H9 (cell line): Measurements from ENCODE around the gene LDB3. TPM values are rescaled to one million over a fixed set of nuclear protein-coding genes. Genes with fewer than 3 reads are reported as not detected.

Source experiments
- DNase-seq: peaks from one replicate; pipeline ENCODE4 v3.0.0-alpha.2; 2017
- H2AFZ ChIP-seq: one replicate; pipeline ENCODE4 v1.6.1; 2013; ENCODE audit warnings: mild to moderate bottlenecking, low read length, control low read depth, moderate library complexity
- H2AK5ac ChIP-seq: 2 replicates; pipeline ENCODE4 v1.6.1; 2013; ENCODE audit warnings: low read length, control low read depth, mixed read lengths; ENCODE audit not compliant: insufficient read length
- H2BK120ac ChIP-seq: one replicate; pipeline ENCODE4 v1.6.1; 2013; ENCODE audit warnings: low read depth, mild to moderate bottlenecking, low read length, control low read depth, inconsistent platforms; ENCODE audit not compliant: poor library complexity, severe bottlenecking
- H2BK12ac ChIP-seq: 2 replicates; pipeline ENCODE4 v1.6.1; 2013; ENCODE audit warnings: low read length, control low read depth, mixed read lengths, low read depth; ENCODE audit not compliant: insufficient read length
- H2BK15ac ChIP-seq: 2 replicates; pipeline ENCODE4 v1.6.1; 2013; ENCODE audit warnings: low read depth, low read length, control low read depth
- H2BK20ac ChIP-seq: one replicate; pipeline ENCODE4 v1.6.1; 2013; ENCODE audit warnings: low read depth, mild to moderate bottlenecking, low read length, control low read depth, inconsistent platforms; ENCODE audit not compliant: poor library complexity, severe bottlenecking
- H2BK5ac ChIP-seq: 2 replicates; pipeline ENCODE4 v1.6.1; 2013; ENCODE audit warnings: low read length, control low read depth, mixed read lengths; ENCODE audit not compliant: insufficient read length
- H3K14ac ChIP-seq: 2 replicates; pipeline ENCODE4 v1.6.1; 2013; ENCODE audit warnings: low read length, control low read depth; ENCODE audit not compliant: insufficient read depth
- H3K18ac ChIP-seq: 2 replicates; pipeline ENCODE4 v1.6.1; 2013; ENCODE audit warnings: low read depth, mild to moderate bottlenecking, mixed read lengths, low read length, control low read depth; ENCODE audit not compliant: insufficient read length
- H3K23ac ChIP-seq: 2 replicates; pipeline ENCODE4 v1.6.1; 2013; ENCODE audit warnings: low read length, control low read depth, mixed read lengths, low read depth; ENCODE audit not compliant: insufficient read length
- H3K23me2 ChIP-seq: 2 replicates; pipeline ENCODE4 v1.6.1; 2013; ENCODE audit warnings: low read depth, mild to moderate bottlenecking, mixed read lengths, low read length, control low read depth; ENCODE audit not compliant: insufficient read length, poor library complexity, severe bottlenecking
- H3K27ac ChIP-seq: 2 replicates; pipeline ENCODE4 v1.5.1; 2013; ENCODE audit warnings: low read length, control low read depth, mixed read lengths, low read depth; ENCODE audit not compliant: insufficient read length
- H3K27me3 ChIP-seq: 2 replicates; pipeline ENCODE4 v1.6.1; 2013; ENCODE audit warnings: low read length, control low read depth, inconsistent platforms; ENCODE audit not compliant: insufficient read depth
- H3K4ac ChIP-seq: 2 replicates; pipeline ENCODE4 v1.6.1; 2013; ENCODE audit warnings: low read depth, mild to moderate bottlenecking, control low read depth, inconsistent platforms, low read length, moderate library complexity
- H3K4me1 ChIP-seq: 2 replicates; pipeline ENCODE4 v1.6.1; 2013; ENCODE audit warnings: low read length, control low read depth, inconsistent platforms; ENCODE audit not compliant: insufficient read depth
- H3K4me2 ChIP-seq: 2 replicates; pipeline ENCODE4 v1.6.1; 2013; ENCODE audit warnings: low read length, control low read depth, mixed read lengths; ENCODE audit not compliant: insufficient read length, insufficient read depth
- H3K56ac ChIP-seq: 2 replicates; pipeline ENCODE4 v1.6.1; 2013; ENCODE audit warnings: low read depth, mild to moderate bottlenecking, mixed read lengths, low read length, control low read depth; ENCODE audit not compliant: insufficient read length
- H3K79me1 ChIP-seq: 2 replicates; pipeline ENCODE4 v1.6.1; 2013; ENCODE audit warnings: low read depth, mild to moderate bottlenecking, moderate library complexity, low read length, control low read depth, inconsistent platforms; ENCODE audit not compliant: insufficient read depth, poor library complexity, severe bottlenecking
- H3K79me2 ChIP-seq: 2 replicates; pipeline ENCODE4 v1.6.1; 2013; ENCODE audit warnings: low read length, control low read depth, inconsistent platforms; ENCODE audit not compliant: insufficient read depth
- H3K9ac ChIP-seq: 2 replicates; pipeline ENCODE4 v1.6.1; 2013; ENCODE audit warnings: low read length, control low read depth, mixed read lengths; ENCODE audit not compliant: insufficient read length; ENCODE audit errors: extremely low read depth
- H3K9me3 ChIP-seq: one replicate; pipeline ENCODE4 v1.6.1; 2013; ENCODE audit warnings: low read depth, low read length, inconsistent platforms; ENCODE audit not compliant: control insufficient read depth
- H3T11ph ChIP-seq: one replicate; pipeline ENCODE4 v1.6.1; 2013; ENCODE audit warnings: mild to moderate bottlenecking, low read length, control low read depth, inconsistent platforms
- H4K20me1 ChIP-seq: one replicate; pipeline ENCODE4 v1.6.1; 2013; ENCODE audit not compliant: control insufficient read depth, insufficient read length, insufficient read depth
- H4K5ac ChIP-seq: 2 replicates; pipeline ENCODE4 v1.6.1; 2013; ENCODE audit warnings: low read depth, mild to moderate bottlenecking, mixed read lengths, low read length, control low read depth; ENCODE audit not compliant: insufficient read length
- H4K8ac ChIP-seq: replicated peaks from 2 replicates; pipeline ENCODE4 v1.6.1; 2013; ENCODE audit warnings: low read length, control low read depth, mixed read lengths, low read depth; ENCODE audit not compliant: insufficient read length
- H4K91ac ChIP-seq: 2 replicates; pipeline ENCODE4 v1.6.1; 2013; ENCODE audit warnings: low read depth, mild to moderate bottlenecking, moderate library complexity, mixed read lengths, low read length, control low read depth; ENCODE audit not compliant: insufficient read length
- H3K27ac Mint-ChIP-seq, 3 experiments: 2 replicates in 2 of 3; 3 replicates in 1 of 3; pipeline ENCODE4 v1.8.0; 2020 to 2021; ENCODE audit warnings: mixed read lengths in 3 of 3, mild to moderate bottlenecking in 1 of 3, moderate library complexity in 1 of 3
- H3K27me3 Mint-ChIP-seq: 2 replicates; pipeline ENCODE4 v1.8.0; 2021; ENCODE audit warnings: low read depth, mild to moderate bottlenecking, moderate library complexity, mixed read lengths
- H3K36me3 Mint-ChIP-seq, 3 experiments: 2 replicates in 2 of 3; 3 replicates in 1 of 3; pipeline ENCODE4 v1.8.0; 2020 to 2021; ENCODE audit warnings: low read depth in 3 of 3, mixed read lengths in 3 of 3; ENCODE audit not compliant: insufficient read depth in 1 of 3
- H3K4me1 Mint-ChIP-seq, 2 experiments: 2 replicates each; pipeline ENCODE4 v1.8.0; 2020; ENCODE audit warnings: mixed read lengths in 2 of 2
- H3K4me3 Mint-ChIP-seq, 2 experiments: 2 replicates in 1 of 2; 3 replicates in 1 of 2; pipeline ENCODE4 v1.8.0; 2020 to 2021; ENCODE audit warnings: mild to moderate bottlenecking in 2 of 2, mixed read lengths in 2 of 2, moderate library complexity in 1 of 2
- H3K9me3 Mint-ChIP-seq, 2 experiments: 2 replicates in 1 of 2; 3 replicates in 1 of 2; pipeline ENCODE4 v1.8.0; 2020; ENCODE audit warnings: mild to moderate bottlenecking in 2 of 2, mixed read lengths in 2 of 2, moderate library complexity in 1 of 2
- CTCF ChIP-seq: fragments of 200-600 bp; sonication (generic); conservative IDR thresholded peaks from 3 replicates; pipeline ENCODE4 v1.8.0; 2021; ENCODE audit warnings: antibody characterized with exemption, mild to moderate bottlenecking
- WGBS: extraction: QIAGEN DNeasy Blood & Tissue Kit; methylation state at CpG from one replicate; pipeline ENCODE4 v1.1.7; 2013; ENCODE audit warnings: missing lambda C conversion rate, low lambda C conversion rate, mixed read lengths; ENCODE audit not compliant: insufficient read length; ENCODE audit errors: extremely low coverage; 5-methylcytosine and 5-hydroxymethylcytosine counted together
- total RNA-seq: library from RNA; stranded (reverse); gene quantifications from 2 replicates; pipeline ENCODE4 v1.2.1, GENCODE V29; 2021

Gene LDB3
- total RNA-seq, 1 experiment from 2014 or later: 0.17 TPM

- no peak for TF ChIP-seq CTCF
- Histone ChIP-seq H3K4me1 (no peaks in the 10 kb centered on the region), H3K18ac (no peak overlapping the region), H3K4me2 (no peak overlapping the region), H4K20me1 (no peaks in the 10 kb centered on the region), H2AFZ (no peak overlapping the region), H3K4ac (no peak overlapping the region), H2BK15ac (no peak overlapping the region), H3K27me3 (no peaks in the 10 kb centered on the region), H2BK5ac (no peak overlapping the region), H3K27ac (no peak overlapping the region), H3K9me3 (no peaks in the 10 kb centered on the region), H3K79me1 (no peaks in the 10 kb centered on the region), H3K9ac (no peak overlapping the region), H2BK12ac (no peak overlapping the region), H3T11ph (no peak overlapping the region), H3K23me2 (no peaks in the 10 kb centered on the region), H2BK120ac (no peak overlapping the region), H3K23ac (no peak overlapping the region), H4K5ac (no peak overlapping the region), H4K8ac (no peak overlapping the region), H3K79me2 (no peaks in the 10 kb centered on the region), H3K56ac (no peak overlapping the region), H3K14ac (no peak overlapping the region; the same call in 1 of the 2 replicates), H4K91ac (no peak overlapping the region), H2AK5ac (no peak overlapping the region), H2BK20ac (no peak overlapping the region)
- Mint-ChIP-seq H3K27me3 (no peaks in the 10 kb centered on the region), H3K27ac (peak overlapping the region in 1 of 3 experiments; percentile 22; a peak in 2 of 7 replicates), H3K36me3 (no peaks in the 10 kb centered on the region), H3K9me3 (no peaks in the 10 kb centered on the region), H3K4me3 (no peak overlapping the region), H3K4me1 (peaks cover 13 to 15% of the 10 kb centered on the region in 2 experiments)
- WGBS: no CpG with 5 or more reads among the region's 8 CpGs
- no peak for DNase-seq
These were observed 18.2 kb upstream of the LDB3 start for GRCh38 chr10:86650151-86650550.
